Measurements from ENCODE around the gene KLF12.

KLF12 gene

DNA sequence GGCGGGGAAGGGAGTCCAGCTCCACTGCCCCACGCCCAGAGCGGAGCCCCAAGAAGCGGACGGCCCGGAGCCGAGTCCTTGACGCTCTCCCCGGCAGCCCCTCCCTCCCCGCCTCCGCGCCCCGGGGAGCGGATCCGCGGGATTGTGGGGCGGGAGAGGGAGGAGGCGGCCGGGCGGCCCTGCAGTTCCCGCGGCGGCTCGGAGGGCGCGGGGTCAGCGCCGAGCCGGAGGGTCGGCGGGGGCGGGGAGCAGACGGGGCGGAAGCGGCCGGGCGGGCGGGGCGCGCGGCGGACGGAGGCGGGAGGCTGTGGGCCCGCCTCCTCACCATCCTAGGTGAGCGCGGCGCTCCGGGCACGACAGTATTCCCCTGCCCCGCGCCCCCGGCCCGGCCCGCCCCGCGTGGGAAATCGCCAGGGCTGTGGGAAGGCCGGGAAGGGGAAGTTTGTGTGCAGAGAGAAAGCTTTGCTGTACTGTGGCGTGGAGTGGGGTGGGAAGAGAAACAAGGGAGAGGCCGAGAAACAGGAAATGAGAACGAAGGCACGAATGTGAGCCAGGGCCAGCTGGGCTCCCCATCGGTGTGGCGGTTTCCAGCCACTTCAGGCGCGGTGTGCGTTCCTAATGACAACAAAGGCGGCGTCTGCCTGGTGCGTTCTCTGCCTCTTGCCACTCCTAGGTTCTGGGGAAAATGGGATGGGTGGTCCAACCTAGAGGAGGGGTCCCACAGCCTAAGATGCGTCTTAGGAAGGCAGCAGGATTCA is 1.3 kb upstream of the KLF12 start:
- H3K79me2 ChIP-seq (ENCODE audit: insufficient read depth, low read length) = peaks cover 17% of the 10 kb centered on the region; the same call in 1 of the 2 replicates
- H3F3A ChIP-seq (ENCODE audit: insufficient read depth) = peaks cover 5% of the 10 kb centered on the region
- H3K9ac ChIP-seq (ENCODE audit: low read length) = peak overlapping the region; percentile 79
- H2AFZ ChIP-seq (ENCODE audit: low read depth, low read length, severe bottlenecking) = peak overlapping the region; percentile 54
- H3K27me3 ChIP-seq (ENCODE audit: low read length) = no peaks in the 10 kb centered on the region
- peak overlapping the region; percentile 88 for H3K4me3 ChIP-seq (ENCODE audit: insufficient read depth, low read length, poor library complexity, severe bottlenecking)
- no peaks in the 10 kb centered on the region for H3K9me2 ChIP-seq (replicated peaks; ENCODE audit: insufficient read depth, low read length)
- no peaks in the 10 kb centered on the region for H3K36me3 ChIP-seq (ENCODE audit: low read length)
- no peaks in the 10 kb centered on the region for H4K20me1 ChIP-seq (ENCODE audit: low read depth, low read length)
- H3K27ac ChIP-seq (ENCODE audit: low read depth, low read length) = peak overlapping the region; percentile 95
- TF ChIP-seq EZH2phosphoT487 (conservative IDR thresholded peaks at IDR 0.05; ENCODE audit: low read length) = no peak
- TF ChIP-seq CTCF (IDR thresholded peaks at IDR 0.05; ENCODE audit: insufficient read depth, low read length, poor library complexity, severe bottlenecking) = no peak
- peak overlapping the region; percentile 93 for H3K4me2 ChIP-seq (ENCODE audit: low read depth, low read length, poor library complexity, severe bottlenecking)
- H3K9me3 ChIP-seq (ENCODE audit: insufficient read depth, low read length) = no peaks in the 10 kb centered on the region

- Histone ChIP-seq H3K4me3 (ENCODE audit: insufficient read depth, low read length, poor library complexity, severe bottlenecking) (peak overlapping the region; percentile 88), H3K79me2 (ENCODE audit: insufficient read depth, low read length) (peaks cover 24% of the 10 kb centered on the region; the same call in 1 of the 2 replicates), H3K27me3 (ENCODE audit: low read length) (no peaks in the 10 kb centered on the region), H3K9me2 (replicated peaks; ENCODE audit: insufficient read depth, low read length) (no peaks in the 10 kb centered on the region), H3K9ac (ENCODE audit: low read length) (peak overlapping the region; percentile 79), H3K9me3 (ENCODE audit: insufficient read depth, low read length) (no peaks in the 10 kb centered on the region), H3K27ac (ENCODE audit: low read depth, low read length) (peak overlapping the region; percentile 95), H2AFZ (ENCODE audit: low read depth, low read length, severe bottlenecking) (peak overlapping the region; percentile 71), H3F3A (ENCODE audit: insufficient read depth) (peaks cover 5% of the 10 kb centered on the region), H3K4me2 (ENCODE audit: low read depth, low read length, poor library complexity, severe bottlenecking) (peak overlapping the region; percentile 93), H4K20me1 (ENCODE audit: low read depth, low read length) (no peaks in the 10 kb centered on the region), H3K36me3 (ENCODE audit: low read length) (no peaks in the 10 kb centered on the region)
- TF ChIP-seq CTCF (IDR thresholded peaks at IDR 0.05; ENCODE audit: insufficient read depth, low read length, poor library complexity, severe bottlenecking) (no peak), EZH2phosphoT487 (conservative IDR thresholded peaks at IDR 0.05; ENCODE audit: low read length) (no peak)
These were observed 647 bp upstream of the KLF12 start for GRCh38 chr13:74134777-74135325.

GRCh38 chr13:74133657-74134201 is 475 bp downstream of the KLF12 start:
- Histone ChIP-seq H3F3A (ENCODE audit: insufficient read depth) (peaks cover 5% of the 10 kb centered on the region), H3K36me3 (ENCODE audit: low read length) (no peaks in the 10 kb centered on the region), H3K4me3 (ENCODE audit: insufficient read depth, low read length, poor library complexity, severe bottlenecking) (peak overlapping the region; percentile 94), H3K79me2 (ENCODE audit: insufficient read depth, low read length) (peaks cover 32% of the 10 kb centered on the region), H3K9me3 (ENCODE audit: insufficient read depth, low read length) (no peaks in the 10 kb centered on the region), H3K27me3 (ENCODE audit: low read length) (no peaks in the 10 kb centered on the region), H2AFZ (ENCODE audit: low read depth, low read length, severe bottlenecking) (peak overlapping the region; percentile 76), H3K27ac (ENCODE audit: low read depth, low read length) (peak overlapping the region; percentile 69), H3K4me2 (ENCODE audit: low read depth, low read length, poor library complexity, severe bottlenecking) (peak overlapping the region; percentile 92), H3K9me2 (replicated peaks; ENCODE audit: insufficient read depth, low read length) (no peaks in the 10 kb centered on the region), H3K9ac (ENCODE audit: low read length) (peak overlapping the region; percentile 79), H4K20me1 (ENCODE audit: low read depth, low read length) (no peaks in the 10 kb centered on the region)
- no peak for TF ChIP-seq EZH2phosphoT487 (conservative IDR thresholded peaks at IDR 0.05; ENCODE audit: low read length)
- TF ChIP-seq CTCF (IDR thresholded peaks at IDR 0.05; ENCODE audit: insufficient read depth, low read length, poor library complexity, severe bottlenecking) = no peak

Measured in SU-DHL-6 (cell line).